ENCODE data around the gene BEX3. TPM values are rescaled to one million over a fixed set of nuclear protein-coding genes. Genes with fewer than 3 reads are reported as not detected.
"Not testable (repeated sequence)": the region's sequence is repeated elsewhere in the genome, so short reads cannot be mapped to it uniquely, and the experiment has no call there.

Gene BEX3
- total RNA-seq, 1 donor from 2014 or later: 96.0 TPM

- no peak for DNase-seq (ENCODE audit: low spot score)
Observed at GRCh38 chrX:103382877-103383276, 6.5 kb downstream of the BEX3 start.

GRCh38 chrX:103384672-103385071, 8.3 kb downstream of the BEX3 start:
- no peak for DNase-seq (ENCODE audit: low spot score)

DNA sequence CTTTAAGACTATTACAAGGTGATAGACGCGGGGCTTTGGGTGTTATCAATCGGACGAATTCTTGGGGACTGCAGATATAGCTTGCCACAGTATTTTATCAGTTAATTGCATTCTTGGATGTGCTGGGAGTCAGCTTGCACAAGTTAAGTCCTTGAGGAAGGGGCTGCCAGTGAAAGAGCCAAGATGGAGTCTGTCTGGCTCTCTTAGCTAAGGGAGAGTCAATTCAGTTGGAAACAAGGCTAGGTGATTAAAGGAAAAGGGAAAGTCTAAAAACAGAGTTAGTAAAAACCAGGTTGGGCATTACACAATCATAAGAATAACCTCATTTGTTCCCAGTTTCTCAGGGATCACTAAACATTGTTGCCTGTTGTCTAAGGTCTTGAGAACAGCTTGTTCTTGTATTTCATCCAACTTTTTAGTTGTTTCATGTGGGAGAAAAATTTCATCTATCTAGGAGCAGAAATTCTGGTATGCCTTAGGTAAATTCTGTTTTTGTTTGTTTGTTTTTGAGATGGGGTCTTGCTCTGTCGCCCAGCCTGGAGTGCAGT, 9.0 kb downstream of the BEX3 start:
- DNase-seq (ENCODE audit: low spot score): not testable (repeated sequence)

GRCh38 chrX:103386332-103386731, 10.0 kb downstream of the BEX3 start:
- no peak for DNase-seq (ENCODE audit: low spot score)

- DNase-seq (ENCODE audit: low spot score): no peak
Observed at GRCh38 chrX:103393487-103393886, 17.1 kb downstream of the BEX3 start.

DNA sequence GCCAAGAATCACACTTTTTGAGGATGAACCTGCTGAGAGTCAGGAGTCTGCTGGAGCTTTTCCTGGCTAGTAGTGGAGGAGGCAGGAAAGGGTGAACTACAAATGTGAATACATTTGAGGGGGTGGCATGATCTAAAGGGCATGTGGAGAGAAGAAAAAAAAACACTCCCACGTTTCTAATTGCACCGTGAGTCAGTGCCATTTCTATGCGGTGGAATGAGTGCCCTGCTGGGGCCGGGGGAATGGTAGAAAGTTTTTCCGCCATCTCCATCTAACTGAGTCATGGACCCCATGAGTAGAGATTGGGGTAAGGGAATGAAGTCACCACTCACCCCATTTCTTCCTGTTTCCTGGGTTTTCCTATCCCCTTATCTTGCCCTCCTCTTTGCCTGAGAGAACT, 19.8 kb downstream of the BEX3 start:
- DNase-seq (ENCODE audit: low spot score): no peak

DNA sequence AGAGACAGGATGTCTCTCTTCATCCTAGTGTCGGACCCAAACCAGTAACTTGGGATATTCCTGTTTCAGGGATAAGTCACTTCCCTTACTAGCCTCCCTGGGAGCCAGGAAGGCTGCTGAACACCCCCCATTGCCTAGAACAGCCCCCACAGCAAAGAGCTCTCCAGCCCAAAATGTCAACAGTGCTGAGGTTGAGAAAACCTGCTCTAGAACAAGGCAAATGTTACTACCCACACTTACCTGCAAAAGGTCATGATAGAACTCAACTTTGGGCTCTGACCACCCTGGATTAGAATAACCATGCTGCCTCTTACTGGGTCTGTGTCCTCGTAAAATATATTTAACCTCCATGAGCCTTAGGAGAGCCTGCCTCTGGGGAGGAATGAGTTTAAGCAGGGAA, 20.3 kb downstream of the BEX3 start:
- no peak for DNase-seq (ENCODE audit: low spot score)

- no peak for DNase-seq (ENCODE audit: low spot score)
Observed at GRCh38 chrX:103397707-103398106, 21.4 kb downstream of the BEX3 start.

- DNase-seq (ENCODE audit: low spot score): no peak
Observed at GRCh38 chrX:103398421-103398864, 22.1 kb downstream of the BEX3 start.

DNA sequence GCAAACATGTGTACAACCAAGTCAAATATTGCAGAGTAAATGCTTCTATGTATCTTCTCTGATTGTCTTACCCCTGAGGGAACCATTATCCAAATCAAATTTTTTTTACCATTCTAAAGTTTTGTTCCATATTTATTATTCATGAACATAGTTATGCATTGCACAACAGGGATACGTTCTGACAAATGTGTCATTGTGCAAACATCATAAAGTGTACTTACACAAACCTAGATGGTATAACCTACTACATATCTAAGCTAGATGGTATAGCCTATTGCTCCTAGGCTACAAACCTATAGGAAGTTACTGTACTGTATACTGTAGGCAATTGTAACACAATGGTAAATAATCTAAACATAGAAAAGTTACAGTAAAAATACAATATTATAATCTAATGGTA, 23.4 kb downstream of the BEX3 start:
- DNase-seq (ENCODE audit: low spot score): no peak

GRCh38 chrX:103400931-103401330, 24.6 kb downstream of the BEX3 start:
- no peak for DNase-seq (ENCODE audit: low spot score)

- peak; percentile 70 for DNase-seq (ENCODE audit: low spot score)
Observed at GRCh38 chrX:103404231-103405008, 28.1 kb downstream of the BEX3 start.

DNA sequence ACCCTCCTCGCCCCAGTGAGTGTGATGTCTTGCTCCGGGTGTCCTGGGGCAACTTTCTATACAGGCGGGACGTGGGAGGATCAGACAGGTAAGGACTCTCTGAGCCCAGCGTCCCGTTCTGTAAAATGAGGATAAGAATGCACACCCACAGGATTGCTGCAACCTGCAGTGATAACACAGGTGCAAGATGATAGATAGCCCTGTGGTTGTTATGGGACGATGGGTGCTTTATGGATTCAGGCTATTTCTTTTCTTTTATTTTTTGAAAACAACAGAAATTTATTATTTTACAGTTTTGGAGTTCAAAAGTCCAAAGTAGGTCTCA, 28.6 kb downstream of the BEX3 start:
- no peak for DNase-seq (ENCODE audit: low spot score)

- no peak for DNase-seq (ENCODE audit: low spot score)
Observed at GRCh38 chrX:103406256-103406655, 29.9 kb downstream of the BEX3 start.

- no peak for DNase-seq (ENCODE audit: low spot score)
Observed at GRCh38 chrX:103407776-103408175, 31.4 kb downstream of the BEX3 start.

DNA sequence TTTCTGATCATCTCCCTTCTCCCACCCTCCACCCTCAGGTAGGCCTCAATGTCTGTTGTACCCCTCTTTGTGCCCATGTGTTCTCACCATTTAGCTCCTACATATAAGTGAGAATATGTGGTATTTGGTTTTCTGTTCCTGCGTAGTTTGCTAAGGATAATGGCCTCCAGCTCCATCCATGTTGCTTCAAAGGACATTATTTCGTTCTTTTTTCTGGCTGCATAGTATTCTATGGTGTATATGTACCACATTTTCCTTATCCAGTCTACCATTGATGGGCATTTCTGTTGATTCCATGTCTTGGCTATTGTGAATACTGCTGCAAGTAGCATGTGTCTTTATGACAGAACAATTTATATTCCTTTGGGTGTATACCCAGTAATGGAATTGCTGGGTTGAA, 35.4 kb downstream of the BEX3 start:
- not testable (repeated sequence) for DNase-seq (ENCODE audit: low spot score)

DNA sequence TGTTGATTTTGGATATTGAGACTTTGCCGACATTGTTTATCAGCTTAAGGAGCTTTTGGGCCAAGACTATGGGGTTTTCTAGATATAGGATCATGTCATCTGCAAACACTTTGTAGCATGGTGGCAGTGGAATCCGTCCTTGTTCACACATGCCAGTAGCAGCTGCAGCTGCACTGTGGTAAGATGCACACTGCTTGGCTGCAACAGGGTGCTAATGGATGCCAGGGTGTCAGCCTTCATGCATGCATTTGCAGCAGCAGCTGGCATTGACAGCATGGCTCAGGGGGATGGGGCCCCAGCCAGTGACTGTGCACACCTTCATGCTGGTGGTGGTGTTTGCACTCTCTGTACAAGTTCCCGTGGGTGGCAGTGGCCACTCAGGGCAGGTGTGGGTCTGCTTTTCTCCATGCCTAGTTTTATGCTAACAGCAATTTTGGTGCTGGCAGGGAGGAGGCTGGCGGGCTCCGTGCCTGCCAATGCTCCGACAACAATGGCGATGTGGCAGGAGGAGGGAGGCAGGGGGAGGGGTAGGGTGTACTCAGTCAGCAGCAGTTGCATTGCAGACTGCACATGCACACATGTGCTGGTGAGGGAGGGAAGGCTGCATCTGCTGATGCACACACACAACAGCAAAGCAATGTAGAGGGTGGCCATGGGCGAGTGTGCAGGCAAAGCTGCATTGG, 37.5 kb downstream of the BEX3 start:
- no peak for DNase-seq (ENCODE audit: low spot score)

GRCh38 chrX:103414561-103414960, 38.2 kb downstream of the BEX3 start:
- DNase-seq (ENCODE audit: low spot score): no peak

GRCh38 chrX:103415068-103415467, 38.7 kb downstream of the BEX3 start:
- DNase-seq (ENCODE audit: low spot score): no peak

- no peak for DNase-seq (ENCODE audit: low spot score)
Observed at GRCh38 chrX:103415528-103415927, 39.2 kb downstream of the BEX3 start.

DNA sequence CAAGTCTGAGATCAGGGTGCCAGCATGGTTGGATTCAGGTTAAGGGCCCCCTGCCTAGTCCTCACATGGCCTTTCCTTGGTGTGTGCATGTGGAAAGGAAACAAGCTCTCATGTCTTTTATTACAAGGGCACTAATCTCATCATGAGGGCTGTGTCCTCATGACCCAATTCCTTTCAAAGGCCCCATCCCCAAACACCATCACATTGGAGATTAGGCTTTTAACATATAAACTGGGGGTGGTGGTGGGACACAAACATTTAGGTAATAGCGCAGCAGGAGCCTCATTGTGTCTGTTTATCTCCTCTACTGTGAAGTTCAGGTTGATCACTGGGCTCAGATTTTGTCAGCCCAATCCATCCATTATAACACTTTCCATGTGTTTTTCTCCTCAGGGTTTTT, 41.0 kb downstream of the BEX3 start:
- no peak for DNase-seq (ENCODE audit: low spot score)

DNA sequence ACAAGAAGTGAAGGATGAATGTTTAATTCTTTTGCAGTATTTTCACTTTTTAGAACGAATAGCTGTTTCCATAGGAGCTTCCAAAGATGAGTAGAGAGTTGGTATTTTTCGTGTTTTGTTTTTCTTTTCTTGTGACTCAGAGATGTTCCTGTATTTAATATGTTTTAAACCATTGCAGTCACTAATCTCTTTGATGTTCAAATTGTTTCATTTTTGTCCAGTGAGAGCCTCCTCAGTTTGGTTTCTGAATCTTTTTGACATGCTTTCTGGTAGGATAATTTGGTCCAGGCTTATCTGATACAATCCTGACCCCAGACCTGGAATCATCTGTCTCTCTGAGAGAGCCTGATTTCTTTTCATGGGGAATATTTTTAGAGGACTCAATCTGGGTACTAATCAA, 41.6 kb downstream of the BEX3 start:
- no peak for DNase-seq (ENCODE audit: low spot score)

- DNase-seq (ENCODE audit: low spot score): no peak
Observed at GRCh38 chrX:103418811-103419340, 42.5 kb downstream of the BEX3 start.
